Panc1 (cell line): ENCODE measurements around the gene PLCD4. TPM values are rescaled to one million over a fixed set of nuclear protein-coding genes. Genes with fewer than 3 reads are reported as not detected.

Experiments
- ATAC-seq: fragments of 200-7000 bp; cut with Tn5 transposase; 2 replicates; pipeline ENCODE4 v1.9.1; 2020; ENCODE audit warnings: mild to moderate bottlenecking, moderate library complexity
- BruUV-seq: library from RNA; stranded (reverse); fragments of 400-500 nt; replicated peaks from 2 replicates; lab custom pipeline; 2021; lab: Mats Ljungman, UMichigan
- CTCF ChIA-PET: fragments of 300-600 bp; sonication (Branson Sonifier 250); formaldehyde crosslinking; loops from one replicate; lab custom pipeline; 2022; ENCODE audit warnings: antibody characterized with exemption; lab: Charles Lee
- POLR2A ChIA-PET: fragments of 300-600 bp; sonication (Branson Sonifier 250); formaldehyde crosslinking; loops from one replicate; lab custom pipeline; 2022; ENCODE audit warnings: antibody characterized with exemption; lab: Charles Lee
- DNase-seq: peaks from one replicate; pipeline ENCODE4 v3.0.0-alpha.2; 2010; ENCODE audit warnings: low read depth, low spot score
- H3K27ac ChIP-seq: 2 replicates; pipeline ENCODE4 v1.5.1; 2011; ENCODE audit warnings: mild to moderate bottlenecking, low read length, inconsistent platforms
- H3K27me3 ChIP-seq: fragments of 200-500 bp; sonication (Bioruptor generic); 2 replicates; pipeline ENCODE4 v1.6.0; 2014; ENCODE audit warnings: low read length, inconsistent platforms; ENCODE audit not compliant: control insufficient read depth, insufficient read depth
- H3K36me3 ChIP-seq: fragments of 200-500 bp; sonication (Bioruptor generic); 2 replicates; pipeline ENCODE4 v1.5.1; 2014; ENCODE audit warnings: inconsistent platforms, mild to moderate bottlenecking, low read length, moderate library complexity; ENCODE audit not compliant: control insufficient read depth, insufficient read depth
- H3K4me1 ChIP-seq: 2 replicates; pipeline ENCODE4 v1.5.1; 2011; ENCODE audit warnings: inconsistent platforms, mild to moderate bottlenecking, low read length, moderate library complexity; ENCODE audit not compliant: control insufficient read depth, insufficient read depth
- H3K4me3 ChIP-seq, 2 experiments: 2 replicates each; pipeline ENCODE4 v1.5.1; 2011 to 2012; ENCODE audit warnings: low read depth in 2 of 2, low read length in 2 of 2, mild to moderate bottlenecking in 2 of 2, inconsistent platforms in 1 of 2, moderate library complexity in 1 of 2
- H3K9me3 ChIP-seq: fragments of 200-500 bp; sonication (Bioruptor generic); 2 replicates; pipeline ENCODE4 v1.5.1; 2014; ENCODE audit warnings: low read depth, mild to moderate bottlenecking, inconsistent platforms, low read length, moderate library complexity; ENCODE audit not compliant: control insufficient read depth, insufficient read depth
- POLR2AphosphoS5 ChIP-seq: IDR thresholded peaks from 2 replicates; pipeline ENCODE4 v1.6.1; 2012; ENCODE audit warnings: mild to moderate bottlenecking, low read depth, low read length, moderate library complexity
- SIN3A ChIP-seq: IDR thresholded peaks from 2 replicates; pipeline ENCODE4 v1.6.1; 2012; ENCODE audit warnings: low read depth, mild to moderate bottlenecking, low read length, moderate library complexity, borderline replicate concordance; ENCODE audit not compliant: insufficient read depth
- TCF7L2 ChIP-seq: IDR thresholded peaks from 2 replicates; pipeline ENCODE4 v1.6.1; 2011; ENCODE audit warnings: mild to moderate bottlenecking, low read depth, low read length, inconsistent platforms
- in situ Hi-C: cut with HindIII; loops from 2 replicates; pipeline ENCODE4 v1.10.0; 2016; ENCODE audit warnings: low sequenced_read_pairs, low pct_unique_long_range_greater_than_20kb
- intact Hi-C: fragments of 100-400 bp; cut with micrococcal nuclease; formaldehyde crosslinking; loops from one replicate; pipeline ENCODE4 v1.10.0; 2022; ENCODE audit not compliant: unreplicated experiment
- total RNA-seq: library from RNA; stranded (reverse); gene quantifications from one replicate; pipeline ENCODE4 v1.2.1, GENCODE V29; 2021; ENCODE audit not compliant: unreplicated experiment
- TF ChIP-seq, protein P1 (sequence below): fragments of 450-650 bp; IDR thresholded peaks from 2 replicates; pipeline ENCODE4 v1.5.1; 2017; ENCODE audit warnings: mild to moderate bottlenecking
- TF ChIP-seq, protein P2 (sequence below), 2 experiments: IDR thresholded peaks; 2 replicates each; pipeline ENCODE4 v1.6.1; 2011 to 2012; ENCODE audit warnings: low read depth in 2 of 2, control low read depth in 1 of 2, low read length in 1 of 2, mild to moderate bottlenecking in 1 of 2, moderate library complexity in 1 of 2; ENCODE audit not compliant: insufficient read depth in 1 of 2

PLCD4 gene
- total RNA-seq, 1 experiment from 2014 or later, result 12.9 TPM

GRCh38 chr2:218568190-218569037, 39.3 kb upstream of the PLCD4 start, which contains the start of the genes CNOT9 and USP37:
Gene CNOT9 (plus strand): TSS chr2:218568839. CDS start chr2:218568955, 116 bp downstream.
Gene USP37 (minus strand): TSS chr2:218568351. CDS start chr2:218558653, 9,698 bp downstream.
- in situ Hi-C loops, result no loop called here
- TF ChIP-seq, protein P1, sequence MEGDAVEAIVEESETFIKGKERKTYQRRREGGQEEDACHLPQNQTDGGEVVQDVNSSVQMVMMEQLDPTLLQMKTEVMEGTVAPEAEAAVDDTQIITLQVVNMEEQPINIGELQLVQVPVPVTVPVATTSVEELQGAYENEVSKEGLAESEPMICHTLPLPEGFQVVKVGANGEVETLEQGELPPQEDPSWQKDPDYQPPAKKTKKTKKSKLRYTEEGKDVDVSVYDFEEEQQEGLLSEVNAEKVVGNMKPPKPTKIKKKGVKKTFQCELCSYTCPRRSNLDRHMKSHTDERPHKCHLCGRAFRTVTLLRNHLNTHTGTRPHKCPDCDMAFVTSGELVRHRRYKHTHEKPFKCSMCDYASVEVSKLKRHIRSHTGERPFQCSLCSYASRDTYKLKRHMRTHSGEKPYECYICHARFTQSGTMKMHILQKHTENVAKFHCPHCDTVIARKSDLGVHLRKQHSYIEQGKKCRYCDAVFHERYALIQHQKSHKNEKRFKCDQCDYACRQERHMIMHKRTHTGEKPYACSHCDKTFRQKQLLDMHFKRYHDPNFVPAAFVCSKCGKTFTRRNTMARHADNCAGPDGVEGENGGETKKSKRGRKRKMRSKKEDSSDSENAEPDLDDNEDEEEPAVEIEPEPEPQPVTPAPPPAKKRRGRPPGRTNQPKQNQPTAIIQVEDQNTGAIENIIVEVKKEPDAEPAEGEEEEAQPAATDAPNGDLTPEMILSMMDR, result no peak
- TF ChIP-seq, protein P2, sequence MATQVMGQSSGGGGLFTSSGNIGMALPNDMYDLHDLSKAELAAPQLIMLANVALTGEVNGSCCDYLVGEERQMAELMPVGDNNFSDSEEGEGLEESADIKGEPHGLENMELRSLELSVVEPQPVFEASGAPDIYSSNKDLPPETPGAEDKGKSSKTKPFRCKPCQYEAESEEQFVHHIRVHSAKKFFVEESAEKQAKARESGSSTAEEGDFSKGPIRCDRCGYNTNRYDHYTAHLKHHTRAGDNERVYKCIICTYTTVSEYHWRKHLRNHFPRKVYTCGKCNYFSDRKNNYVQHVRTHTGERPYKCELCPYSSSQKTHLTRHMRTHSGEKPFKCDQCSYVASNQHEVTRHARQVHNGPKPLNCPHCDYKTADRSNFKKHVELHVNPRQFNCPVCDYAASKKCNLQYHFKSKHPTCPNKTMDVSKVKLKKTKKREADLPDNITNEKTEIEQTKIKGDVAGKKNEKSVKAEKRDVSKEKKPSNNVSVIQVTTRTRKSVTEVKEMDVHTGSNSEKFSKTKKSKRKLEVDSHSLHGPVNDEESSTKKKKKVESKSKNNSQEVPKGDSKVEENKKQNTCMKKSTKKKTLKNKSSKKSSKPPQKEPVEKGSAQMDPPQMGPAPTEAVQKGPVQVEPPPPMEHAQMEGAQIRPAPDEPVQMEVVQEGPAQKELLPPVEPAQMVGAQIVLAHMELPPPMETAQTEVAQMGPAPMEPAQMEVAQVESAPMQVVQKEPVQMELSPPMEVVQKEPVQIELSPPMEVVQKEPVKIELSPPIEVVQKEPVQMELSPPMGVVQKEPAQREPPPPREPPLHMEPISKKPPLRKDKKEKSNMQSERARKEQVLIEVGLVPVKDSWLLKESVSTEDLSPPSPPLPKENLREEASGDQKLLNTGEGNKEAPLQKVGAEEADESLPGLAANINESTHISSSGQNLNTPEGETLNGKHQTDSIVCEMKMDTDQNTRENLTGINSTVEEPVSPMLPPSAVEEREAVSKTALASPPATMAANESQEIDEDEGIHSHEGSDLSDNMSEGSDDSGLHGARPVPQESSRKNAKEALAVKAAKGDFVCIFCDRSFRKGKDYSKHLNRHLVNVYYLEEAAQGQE (IDR thresholded peaks at IDR 0.05; ENCODE audit: insufficient read depth in 1 of 2, low read depth in 2 of 2, low read length in 1 of 2), result no peak
- TF ChIP-seq POLR2AphosphoS5 (peak; percentile 81), TCF7L2 (no peak; the same call in 1 of the 2 replicates), SIN3A (peak; percentile 93; the same call in 1 of the 2 replicates)
- peak; percentile 95 for ATAC-seq
- POLR2A ChIA-PET, result no interaction called here
- CTCF ChIA-PET, result no interaction called here
- peaks cover 18% of the 10 kb centered on the region for H3K4me1 ChIP-seq
- no TSS peak for BruUV-seq
- H3K4me3 ChIP-seq, result peak within 1 kb of the TSS; percentile 95
- H3K9me3 ChIP-seq, result no peaks in the 10 kb centered on the region
- no peaks in the 10 kb centered on the region for H3K27me3 ChIP-seq
- DNase-seq, result peak; percentile 91
- intact Hi-C loops, result no loop called here
- H3K27ac ChIP-seq, result peak within 1 kb of the TSS; percentile 97
- H3K36me3 ChIP-seq, result peaks cover 8% of the 10 kb centered on the region

DNA sequence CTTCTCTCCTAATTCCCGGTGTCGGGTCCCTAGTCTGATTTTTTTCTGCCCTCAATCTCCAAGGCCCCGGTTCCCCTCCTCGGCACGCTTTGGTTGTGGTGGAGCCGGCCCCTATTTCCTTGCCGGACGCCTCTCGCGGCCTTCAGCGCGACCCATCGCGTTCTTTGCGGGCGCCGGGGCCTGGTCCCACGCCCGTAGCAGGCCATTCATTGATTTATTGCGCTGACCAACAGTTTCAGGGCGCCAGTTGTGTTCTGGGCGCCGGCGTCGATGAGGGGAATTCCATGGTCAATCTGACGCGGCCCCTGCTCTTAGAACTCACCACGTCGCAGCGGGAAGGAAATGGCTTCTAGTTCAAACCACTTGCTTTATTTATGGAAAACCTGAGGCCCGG, 38.7 kb upstream of the PLCD4 start:
- CTCF ChIA-PET, result no interaction called here
- intact Hi-C loops, result no loop called here

More for the DNA sequence above, 38.7 kb upstream of the PLCD4 start:
- in situ Hi-C loops, result no loop called here
- no peaks in the 10 kb centered on the region for H3K27me3 ChIP-seq
- H3K27ac ChIP-seq, result peak overlapping the region; percentile 97
- no peak for DNase-seq
- H3K4me3 ChIP-seq, result peak overlapping the region; percentile 95
- H3K9me3 ChIP-seq, result no peaks in the 10 kb centered on the region
- H3K4me1 ChIP-seq, result peaks cover 18% of the 10 kb centered on the region
- H3K36me3 ChIP-seq, result peaks cover 11% of the 10 kb centered on the region
- TF ChIP-seq POLR2AphosphoS5 (no peak), TCF7L2 (0 out of 2 replicates have a peak, but pooled peaks have one; percentile 23)
- peak; percentile 34 for ATAC-seq
- BruUV-seq, result no TSS peak
- POLR2A ChIA-PET, result no interaction called here
